GM18505 (cell line): ENCODE measurements around the gene ARNT2.
"Not testable (repeated sequence)": the region's sequence is repeated elsewhere in the genome, so short reads cannot be mapped to it uniquely, and the experiment has no call there.

Experiments used
- ATAC-seq: cut with Tn5 transposase; IDR thresholded peaks from one replicate; pipeline ENCODE4 v1.9.1; 2021; ENCODE audit not compliant: unreplicated experiment
- POLR2A ChIP-seq: IDR thresholded peaks from 4 replicates; pipeline ENCODE4 v1.6.1; 2011; ENCODE audit warnings: borderline replicate concordance; ENCODE audit not compliant: insufficient read depth, insufficient read length; ENCODE audit errors: extremely low read depth

The ARNT2 gene

GRCh38 chr15:80626643-80627120, 222.5 kb downstream of the ARNT2 start:
- no peak for ATAC-seq
- TF ChIP-seq POLR2A = no peak

- ATAC-seq = no peak
- TF ChIP-seq POLR2A = no peak
These were observed 225.2 kb downstream of the ARNT2 start for GRCh38 chr15:80629355-80629754.

- TF ChIP-seq POLR2A = no peak
- ATAC-seq = no peak
These were observed 226.8 kb downstream of the ARNT2 start for GRCh38 chr15:80630981-80631380.

GRCh38 chr15:80633221-80633620, 229.0 kb downstream of the ARNT2 start:
- no peak for ATAC-seq
- no peak for TF ChIP-seq POLR2A

GRCh38 chr15:80635953-80636352, 231.8 kb downstream of the ARNT2 start:
- TF ChIP-seq POLR2A = no peak
- no peak for ATAC-seq

- no peak for TF ChIP-seq POLR2A
- ATAC-seq = no peak
These were observed 232.5 kb downstream of the ARNT2 start for GRCh38 chr15:80636675-80637074.

- no peak for TF ChIP-seq POLR2A
These were observed 233.6 kb downstream of the ARNT2 start for GRCh38 chr15:80637747-80638146.

GRCh38 chr15:80638553-80639167, 234.5 kb downstream of the ARNT2 start:
- no peak for ATAC-seq
- no peak for TF ChIP-seq POLR2A

More at GRCh38 chr15:80637747-80638146, 233.6 kb downstream of the ARNT2 start:
- no peak for ATAC-seq

- no peak for ATAC-seq
- TF ChIP-seq POLR2A = no peak
These were observed 235.0 kb downstream of the ARNT2 start for GRCh38 chr15:80639168-80639555.

- TF ChIP-seq POLR2A = no peak
- no peak for ATAC-seq
These were observed 236.4 kb downstream of the ARNT2 start for GRCh38 chr15:80640531-80641121.

- TF ChIP-seq POLR2A = no peak
These were observed 237.2 kb downstream of the ARNT2 start for GRCh38 chr15:80641384-80641783.

GRCh38 chr15:80643431-80643951, 239.3 kb downstream of the ARNT2 start:
- TF ChIP-seq POLR2A = no peak
- ATAC-seq = no peak

More at GRCh38 chr15:80641384-80641783, 237.2 kb downstream of the ARNT2 start:
- no peak for ATAC-seq

GRCh38 chr15:80645494-80646065, 241.4 kb downstream of the ARNT2 start:
- TF ChIP-seq POLR2A = no peak

GRCh38 chr15:80647424-80647823, 243.2 kb downstream of the ARNT2 start:
- not testable (repeated sequence) for ATAC-seq

More at GRCh38 chr15:80645494-80646065, 241.4 kb downstream of the ARNT2 start:
- no peak for ATAC-seq
